IMR-90 (cell line): ENCODE data around the gene ACSS1. TPM values are rescaled to one million over a fixed set of nuclear protein-coding genes. Genes with fewer than 3 reads are reported as not detected.

Source experiments
- ATAC-seq: fragments of 200-7000 bp; cut with Tn5 transposase; 2 replicates; pipeline ENCODE4 v1.9.1; 2020; ENCODE audit warnings: low read depth, mild to moderate bottlenecking, moderate library complexity
- BruUV-seq: library from RNA; stranded (reverse); fragments of 400-500 nt; replicated peaks from 2 replicates; lab custom pipeline; 2021; lab: Mats Ljungman, UMichigan
- CTCF ChIA-PET: fragments of 300-600 bp; formaldehyde crosslinking; extraction: SDS; loops from one replicate; lab custom pipeline; 2021; ENCODE audit warnings: antibody characterized with exemption; lab: Yijun Ruan, JAX
- POLR2A ChIA-PET: fragments of 300-600 bp; sonication (Branson Sonifier 250); formaldehyde crosslinking; loops from one replicate; lab custom pipeline; 2022; ENCODE audit warnings: antibody characterized with exemption; ENCODE audit not compliant: unreplicated experiment; lab: Charles Lee
- DNase-seq: peaks from one replicate; pipeline ENCODE4 v3.0.0; 2013
- H2AFZ ChIP-seq: replicated peaks from 2 replicates; pipeline ENCODE3; 2013; ENCODE audit warnings: low read length, mild to moderate bottlenecking; ENCODE audit not compliant: poor library complexity
- H2AK5ac ChIP-seq: 2 replicates; pipeline ENCODE4 v1.6.1; 2013; ENCODE audit warnings: low read depth, low read length, inconsistent platforms
- H2AK9ac ChIP-seq: replicated peaks from 2 replicates; pipeline ENCODE3; 2013; ENCODE audit warnings: mild to moderate bottlenecking, low read depth, low read length, moderate library complexity; ENCODE audit not compliant: poor library complexity
- H2BK120ac ChIP-seq: 2 replicates; pipeline ENCODE4 v1.6.1; 2013; ENCODE audit warnings: low read depth, low read length, inconsistent platforms
- H2BK15ac ChIP-seq: 3 replicates; pipeline ENCODE4 v1.6.1; 2013; ENCODE audit warnings: low read depth, low read length, inconsistent platforms
- H2BK20ac ChIP-seq: 2 replicates; pipeline ENCODE4 v1.6.1; 2013; ENCODE audit warnings: low read depth, mild to moderate bottlenecking, inconsistent platforms, low read length, moderate library complexity
- H2BK5ac ChIP-seq: 2 replicates; pipeline ENCODE4 v1.6.1; 2013; ENCODE audit warnings: mild to moderate bottlenecking, low read depth, low read length, inconsistent platforms; ENCODE audit not compliant: poor library complexity, severe bottlenecking
- H3K14ac ChIP-seq: replicated peaks from 2 replicates; pipeline ENCODE4 v1.6.1; 2013; ENCODE audit warnings: low read depth, low read length, inconsistent platforms
- H3K18ac ChIP-seq: 2 replicates; pipeline ENCODE4 v1.6.1; 2013; ENCODE audit warnings: low read depth, low read length, control low read depth
- H3K23ac ChIP-seq: 2 replicates; pipeline ENCODE4 v1.6.1; 2013; ENCODE audit warnings: low read depth, low read length, inconsistent platforms
- H3K27ac ChIP-seq: 2 replicates; pipeline ENCODE4 v1.5.1; 2013; ENCODE audit warnings: mild to moderate bottlenecking, control low read depth, low read length; ENCODE audit not compliant: insufficient read depth
- H3K27me3 ChIP-seq: 2 replicates; pipeline ENCODE4 v1.6.1; 2013; ENCODE audit warnings: low read length; ENCODE audit not compliant: control insufficient read depth, insufficient read depth
- H3K36me3 ChIP-seq: 2 replicates; pipeline ENCODE4 v1.6.1; 2013; ENCODE audit warnings: low read length, mixed read lengths; ENCODE audit not compliant: control insufficient read depth, insufficient read depth
- H3K4ac ChIP-seq: 2 replicates; pipeline ENCODE4 v1.6.1; 2013; ENCODE audit warnings: low read depth, low read length, inconsistent platforms
- H3K4me1 ChIP-seq: 2 replicates; pipeline ENCODE4 v1.6.1; 2013; ENCODE audit warnings: low read length, mixed read lengths; ENCODE audit not compliant: control insufficient read depth, insufficient read depth
- H3K4me2 ChIP-seq: 2 replicates; pipeline ENCODE4 v1.6.1; 2013; ENCODE audit warnings: low read depth, mild to moderate bottlenecking, control low read depth, low read length, moderate library complexity
- H3K4me3 ChIP-seq: 2 replicates; pipeline ENCODE4 v1.5.1; 2013; ENCODE audit warnings: low read depth, mild to moderate bottlenecking, control low read depth, low read length, moderate library complexity; ENCODE audit not compliant: insufficient read depth
- H3K56ac ChIP-seq: 2 replicates; pipeline ENCODE4 v1.6.1; 2013; ENCODE audit warnings: low read length, inconsistent platforms; ENCODE audit not compliant: insufficient read depth; ENCODE audit errors: extremely low read depth
- H3K79me1 ChIP-seq, 2 experiments: 2 replicates each; pipeline ENCODE4 v1.6.1; 2013; ENCODE audit warnings: low read length in 2 of 2, inconsistent platforms in 1 of 2, low read depth in 1 of 2
- H3K9ac ChIP-seq: 2 replicates; pipeline ENCODE4 v1.6.1; 2013; ENCODE audit warnings: low read depth, low read length, control low read depth
- H3K9me1 ChIP-seq: 2 replicates; pipeline ENCODE4 v1.6.1; 2013; ENCODE audit warnings: low read length, inconsistent platforms; ENCODE audit not compliant: insufficient read depth
- H3K9me3 ChIP-seq: 2 replicates; pipeline ENCODE4 v1.6.1; 2013; ENCODE audit warnings: low read length; ENCODE audit not compliant: control insufficient read depth, insufficient read depth
- H4K20me1 ChIP-seq: 2 replicates; pipeline ENCODE4 v1.6.1; 2013; ENCODE audit warnings: low read length, inconsistent platforms; ENCODE audit not compliant: insufficient read depth
- H4K5ac ChIP-seq: 2 replicates; pipeline ENCODE4 v1.6.1; 2013; ENCODE audit warnings: mild to moderate bottlenecking, low read depth, low read length, control low read depth
- H4K8ac ChIP-seq, 2 experiments: 2 replicates each; pipeline ENCODE4 v1.6.1; 2013; ENCODE audit warnings: low read depth in 2 of 2, low read length in 2 of 2, control low read depth in 1 of 2, inconsistent platforms in 1 of 2
- H4K91ac ChIP-seq: 2 replicates; pipeline ENCODE4 v1.6.1; 2013; ENCODE audit warnings: low read depth, low read length, inconsistent platforms; ENCODE audit not compliant: insufficient read depth
- MXI1 ChIP-seq: IDR thresholded peaks from 2 replicates; pipeline ENCODE4 v1.6.1; 2012; ENCODE audit warnings: low read depth, mild to moderate bottlenecking, low read length, moderate library complexity, borderline replicate concordance
- WGBS, 2 experiments: methylation state at CpG; one replicate each; pipeline versions ENCODE4 v1.1.5 to v1.1.7; 2013; ENCODE audit warnings: missing lambda C conversion rate in 2 of 2; ENCODE audit not compliant: insufficient read length in 1 of 2; ENCODE audit errors: extremely low coverage in 2 of 2; 5-methylcytosine and 5-hydroxymethylcytosine counted together
- dilution Hi-C: fragments of 300-500 bp; cut with HindIII; formaldehyde crosslinking; loops from one replicate; pipeline ENCODE4 v1.14.3; 2018; ENCODE audit warnings: low sequenced_read_pairs; ENCODE audit not compliant: unreplicated experiment
- in situ Hi-C: fragments of 300-500 bp; cut with MboI; formaldehyde crosslinking; loops from 3 replicates; pipeline ENCODE4 v1.14.3; 2019; ENCODE audit warnings: low sequenced_read_pairs, inconsistent platforms, mixed read lengths
- intact Hi-C: fragments of 100-400 bp; cut with micrococcal nuclease; formaldehyde crosslinking; loops from 2 replicates; pipeline ENCODE4 v1.10.0; 2022
- polyA plus RNA-seq, 3 experiments: library from polyadenylated mRNA; depleted of rRNA; stranded (reverse); fragments of >200 nt; gene quantifications; 2 replicates each; pipeline ENCODE4 v1.2.3, GENCODE V29; 2012; ENCODE audit warnings: low replicate concordance in 1 of 3
- total RNA-seq: library from RNA; depleted of rRNA; stranded (reverse); fragments of >200 nt; gene quantifications from 2 replicates; pipeline ENCODE4 v1.2.3, GENCODE V29; 2012

The ACSS1 gene
- total and polyA plus RNA-seq, 2 of the 4 experiments (the other 2 are of a cell fraction) = 0.72 to 1.2 TPM

DNA sequence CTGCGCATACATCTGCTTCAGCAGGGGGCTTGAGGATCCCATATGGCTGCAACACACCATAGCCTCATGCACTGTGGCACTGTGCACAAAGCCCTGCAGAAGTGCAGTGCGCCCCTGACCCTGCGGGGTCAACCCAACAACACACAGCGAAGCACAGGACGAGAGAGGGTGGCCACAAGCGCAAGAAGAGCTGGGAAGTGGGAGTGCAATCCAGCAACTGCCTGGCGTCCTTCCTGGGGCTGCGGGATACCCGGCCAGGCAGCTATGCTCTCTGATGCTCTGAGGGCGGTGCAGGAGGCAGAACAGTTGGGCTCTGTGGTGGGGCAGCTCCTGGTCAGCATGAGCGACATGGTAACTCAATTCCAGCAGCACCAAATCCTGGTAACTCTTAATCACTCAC, 5.6 kb upstream of the ACSS1 start:
- Histone ChIP-seq H2BK5ac (no peak overlapping the region), H2BK20ac (no peak overlapping the region), H2AFZ (no peak overlapping the region), H2BK15ac (no peak overlapping the region), H2AK9ac (no peak overlapping the region), H3K4me1 (peaks cover under 1% of the 10 kb centered on the region; the same call in 1 of the 2 replicates), H4K91ac (no peak overlapping the region), H3K27ac (no peak overlapping the region), H3K9ac (no peak overlapping the region), H3K79me1 (no peaks in the 10 kb centered on the region), H3K4me2 (no peak overlapping the region), H3K9me1 (peaks cover 9% of the 10 kb centered on the region), H4K20me1 (no peaks in the 10 kb centered on the region; the same call in 1 of the 2 replicates), H3K4ac (no peak overlapping the region), H3K27me3 (peaks cover 71% of the 10 kb centered on the region), H3K36me3 (no peaks in the 10 kb centered on the region), H4K8ac (no peak overlapping the region), H3K56ac (no peak overlapping the region), H2BK120ac (no peak overlapping the region), H3K4me3 (no peak overlapping the region), H3K23ac (no peak overlapping the region), H3K14ac (no peak overlapping the region), H4K5ac (no peak overlapping the region), H3K9me3 (no peaks in the 10 kb centered on the region), H2AK5ac (no peak overlapping the region), H3K18ac (no peak overlapping the region)
- TF ChIP-seq MXI1 = no peak
- DNase-seq (no peak), ATAC-seq (no peak)
- POLR2A ChIA-PET = no interaction called here
- intact Hi-C loops = no loop called here
- in situ Hi-C loops = loop anchor here (5.0 to 10.0 kb wide), 2 partner anchors 66 to 191 kb away; no protein-coding TSS in a partner anchor
- CTCF ChIA-PET = interaction anchor here (1.7 to 2.8 kb wide), 2 partner anchors 68 to 69 kb away, joined by 5 to 28 read pairs; no protein-coding TSS in a partner anchor
- dilution Hi-C loops = no loop called here
- WGBS, 2 experiments = 45% methylated on average over 8 of the region's 11 CpGs; no CpG with 5 or more reads in 1 of the 2 experiments
- no TSS peak for BruUV-seq
